Measurements from ENCODE around the gene SHE.

DNA sequence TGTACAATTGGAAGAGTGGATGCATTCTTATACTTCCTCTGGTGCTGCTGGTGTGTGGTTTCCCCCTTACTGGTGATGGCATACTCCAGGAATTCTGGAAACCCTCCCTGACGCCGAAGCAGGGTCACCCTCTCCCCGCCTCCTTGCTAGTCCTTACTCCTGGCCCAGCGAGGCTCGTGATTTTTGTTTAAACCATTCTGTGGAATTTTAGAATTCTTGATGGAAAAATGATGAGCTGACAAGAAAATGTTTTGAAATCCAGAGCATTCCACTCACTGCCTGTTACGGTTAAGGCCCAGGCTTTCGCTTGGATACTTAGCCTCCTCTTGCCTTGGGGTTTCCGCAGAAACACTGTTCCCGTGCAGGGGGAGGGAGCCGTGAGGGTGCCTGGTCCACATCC is 55.9 kb downstream of the SHE start:
- TF ChIP-seq POLR2AphosphoS5 (IDR thresholded peaks at IDR 0.05; ENCODE audit: low read depth) (no peak), EZH2phosphoT487 (IDR thresholded peaks at IDR 0.05; ENCODE audit: unreplicated experiment) (no peak), EZH2 (IDR thresholded peaks at IDR 0.05; ENCODE audit: low read depth, unreplicated experiment) (no peak), STAT1 (IDR thresholded peaks at IDR 0.05; ENCODE audit: unreplicated experiment) (no peak), JUNB (IDR thresholded peaks at IDR 0.05; ENCODE audit: unreplicated experiment) (no peak), CREB1 (CRISPR knock-in tag; IDR thresholded peaks at IDR 0.05; ENCODE audit: low read depth) (no peak)
- TF ChIP-seq, protein P1, sequence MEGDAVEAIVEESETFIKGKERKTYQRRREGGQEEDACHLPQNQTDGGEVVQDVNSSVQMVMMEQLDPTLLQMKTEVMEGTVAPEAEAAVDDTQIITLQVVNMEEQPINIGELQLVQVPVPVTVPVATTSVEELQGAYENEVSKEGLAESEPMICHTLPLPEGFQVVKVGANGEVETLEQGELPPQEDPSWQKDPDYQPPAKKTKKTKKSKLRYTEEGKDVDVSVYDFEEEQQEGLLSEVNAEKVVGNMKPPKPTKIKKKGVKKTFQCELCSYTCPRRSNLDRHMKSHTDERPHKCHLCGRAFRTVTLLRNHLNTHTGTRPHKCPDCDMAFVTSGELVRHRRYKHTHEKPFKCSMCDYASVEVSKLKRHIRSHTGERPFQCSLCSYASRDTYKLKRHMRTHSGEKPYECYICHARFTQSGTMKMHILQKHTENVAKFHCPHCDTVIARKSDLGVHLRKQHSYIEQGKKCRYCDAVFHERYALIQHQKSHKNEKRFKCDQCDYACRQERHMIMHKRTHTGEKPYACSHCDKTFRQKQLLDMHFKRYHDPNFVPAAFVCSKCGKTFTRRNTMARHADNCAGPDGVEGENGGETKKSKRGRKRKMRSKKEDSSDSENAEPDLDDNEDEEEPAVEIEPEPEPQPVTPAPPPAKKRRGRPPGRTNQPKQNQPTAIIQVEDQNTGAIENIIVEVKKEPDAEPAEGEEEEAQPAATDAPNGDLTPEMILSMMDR (conservative IDR thresholded peaks at IDR 0.05; ENCODE audit: low read depth in 2 of 2): no peak
- TF ChIP-seq, protein P2, sequence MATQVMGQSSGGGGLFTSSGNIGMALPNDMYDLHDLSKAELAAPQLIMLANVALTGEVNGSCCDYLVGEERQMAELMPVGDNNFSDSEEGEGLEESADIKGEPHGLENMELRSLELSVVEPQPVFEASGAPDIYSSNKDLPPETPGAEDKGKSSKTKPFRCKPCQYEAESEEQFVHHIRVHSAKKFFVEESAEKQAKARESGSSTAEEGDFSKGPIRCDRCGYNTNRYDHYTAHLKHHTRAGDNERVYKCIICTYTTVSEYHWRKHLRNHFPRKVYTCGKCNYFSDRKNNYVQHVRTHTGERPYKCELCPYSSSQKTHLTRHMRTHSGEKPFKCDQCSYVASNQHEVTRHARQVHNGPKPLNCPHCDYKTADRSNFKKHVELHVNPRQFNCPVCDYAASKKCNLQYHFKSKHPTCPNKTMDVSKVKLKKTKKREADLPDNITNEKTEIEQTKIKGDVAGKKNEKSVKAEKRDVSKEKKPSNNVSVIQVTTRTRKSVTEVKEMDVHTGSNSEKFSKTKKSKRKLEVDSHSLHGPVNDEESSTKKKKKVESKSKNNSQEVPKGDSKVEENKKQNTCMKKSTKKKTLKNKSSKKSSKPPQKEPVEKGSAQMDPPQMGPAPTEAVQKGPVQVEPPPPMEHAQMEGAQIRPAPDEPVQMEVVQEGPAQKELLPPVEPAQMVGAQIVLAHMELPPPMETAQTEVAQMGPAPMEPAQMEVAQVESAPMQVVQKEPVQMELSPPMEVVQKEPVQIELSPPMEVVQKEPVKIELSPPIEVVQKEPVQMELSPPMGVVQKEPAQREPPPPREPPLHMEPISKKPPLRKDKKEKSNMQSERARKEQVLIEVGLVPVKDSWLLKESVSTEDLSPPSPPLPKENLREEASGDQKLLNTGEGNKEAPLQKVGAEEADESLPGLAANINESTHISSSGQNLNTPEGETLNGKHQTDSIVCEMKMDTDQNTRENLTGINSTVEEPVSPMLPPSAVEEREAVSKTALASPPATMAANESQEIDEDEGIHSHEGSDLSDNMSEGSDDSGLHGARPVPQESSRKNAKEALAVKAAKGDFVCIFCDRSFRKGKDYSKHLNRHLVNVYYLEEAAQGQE (IDR thresholded peaks at IDR 0.05; ENCODE audit: unreplicated experiment): no peak
